Vagina (tissue), 2 donors: ENCODE data around the gene CCDC71L.

Experiments used
- POLR2A ChIP-seq, 2 donors: fragments of 450-650 bp; IDR thresholded peaks; one replicate each; pipeline ENCODE4 v1.6.1; 2017; ENCODE audit warnings: antibody characterized with exemption in 2 of 2, mild to moderate bottlenecking in 2 of 2, moderate library complexity in 2 of 2
- POLR2AphosphoS5 ChIP-seq, 2 donors: sonication (generic); formaldehyde crosslinking; IDR thresholded peaks; one replicate each; pipeline ENCODE4 v1.9.0; 2017; ENCODE audit warnings: antibody characterized with exemption in 2 of 2, mild to moderate bottlenecking in 2 of 2, low read depth in 1 of 2; ENCODE audit not compliant: insufficient read depth in 1 of 2
- TF ChIP-seq, protein P1 (sequence below), 3 experiments: fragments of 450-650 bp in 2 of 3; fragments of 200-600 bp in 1 of 3; sonication (generic) in 1 of 3; IDR thresholded peaks; one replicate each; pipeline ENCODE4 v1.5.1; 2017 to 2019; ENCODE audit warnings: antibody characterized with exemption in 3 of 3, mild to moderate bottlenecking in 2 of 3, moderate library complexity in 2 of 3

GRCh38 chr7:106657085-106657991 lies 3.6 kb downstream of the CCDC71L start:
- TF ChIP-seq, protein P1, sequence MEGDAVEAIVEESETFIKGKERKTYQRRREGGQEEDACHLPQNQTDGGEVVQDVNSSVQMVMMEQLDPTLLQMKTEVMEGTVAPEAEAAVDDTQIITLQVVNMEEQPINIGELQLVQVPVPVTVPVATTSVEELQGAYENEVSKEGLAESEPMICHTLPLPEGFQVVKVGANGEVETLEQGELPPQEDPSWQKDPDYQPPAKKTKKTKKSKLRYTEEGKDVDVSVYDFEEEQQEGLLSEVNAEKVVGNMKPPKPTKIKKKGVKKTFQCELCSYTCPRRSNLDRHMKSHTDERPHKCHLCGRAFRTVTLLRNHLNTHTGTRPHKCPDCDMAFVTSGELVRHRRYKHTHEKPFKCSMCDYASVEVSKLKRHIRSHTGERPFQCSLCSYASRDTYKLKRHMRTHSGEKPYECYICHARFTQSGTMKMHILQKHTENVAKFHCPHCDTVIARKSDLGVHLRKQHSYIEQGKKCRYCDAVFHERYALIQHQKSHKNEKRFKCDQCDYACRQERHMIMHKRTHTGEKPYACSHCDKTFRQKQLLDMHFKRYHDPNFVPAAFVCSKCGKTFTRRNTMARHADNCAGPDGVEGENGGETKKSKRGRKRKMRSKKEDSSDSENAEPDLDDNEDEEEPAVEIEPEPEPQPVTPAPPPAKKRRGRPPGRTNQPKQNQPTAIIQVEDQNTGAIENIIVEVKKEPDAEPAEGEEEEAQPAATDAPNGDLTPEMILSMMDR (IDR thresholded peaks at IDR 0.05), result no peak
- TF ChIP-seq POLR2A (IDR thresholded peaks at IDR 0.05), result no peak
- no peak for TF ChIP-seq POLR2AphosphoS5 (IDR thresholded peaks at IDR 0.05; ENCODE audit: insufficient read depth in 1 of 2, low read depth in 1 of 2)
